Measurements from ENCODE around the gene CSMD2.

DNA sequence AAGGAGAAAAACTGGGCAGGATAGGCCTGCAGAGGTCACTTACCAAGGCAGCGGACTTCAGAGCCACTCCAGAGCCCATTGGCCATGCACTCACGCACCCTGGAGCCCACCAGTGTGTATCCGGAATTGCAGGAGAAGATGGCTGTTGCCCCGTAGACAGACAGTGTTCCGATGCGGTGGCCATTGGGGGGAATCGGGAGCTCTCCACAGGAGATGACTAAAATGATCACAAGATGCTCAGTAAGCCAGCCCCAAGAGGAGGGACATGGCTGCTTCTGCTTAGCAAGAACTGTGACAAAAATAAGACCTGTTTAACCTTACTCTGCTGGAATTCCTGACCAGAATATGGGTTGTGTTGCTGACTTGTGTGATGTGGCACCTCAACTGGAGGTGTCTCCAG is 595.7 kb downstream of the CSMD2 start:
- no peak for TF ChIP-seq POLR2AphosphoS5 (IDR thresholded peaks at IDR 0.05)
- TF ChIP-seq POLR2A (IDR thresholded peaks at IDR 0.05): no peak
- TF ChIP-seq, protein P1, sequence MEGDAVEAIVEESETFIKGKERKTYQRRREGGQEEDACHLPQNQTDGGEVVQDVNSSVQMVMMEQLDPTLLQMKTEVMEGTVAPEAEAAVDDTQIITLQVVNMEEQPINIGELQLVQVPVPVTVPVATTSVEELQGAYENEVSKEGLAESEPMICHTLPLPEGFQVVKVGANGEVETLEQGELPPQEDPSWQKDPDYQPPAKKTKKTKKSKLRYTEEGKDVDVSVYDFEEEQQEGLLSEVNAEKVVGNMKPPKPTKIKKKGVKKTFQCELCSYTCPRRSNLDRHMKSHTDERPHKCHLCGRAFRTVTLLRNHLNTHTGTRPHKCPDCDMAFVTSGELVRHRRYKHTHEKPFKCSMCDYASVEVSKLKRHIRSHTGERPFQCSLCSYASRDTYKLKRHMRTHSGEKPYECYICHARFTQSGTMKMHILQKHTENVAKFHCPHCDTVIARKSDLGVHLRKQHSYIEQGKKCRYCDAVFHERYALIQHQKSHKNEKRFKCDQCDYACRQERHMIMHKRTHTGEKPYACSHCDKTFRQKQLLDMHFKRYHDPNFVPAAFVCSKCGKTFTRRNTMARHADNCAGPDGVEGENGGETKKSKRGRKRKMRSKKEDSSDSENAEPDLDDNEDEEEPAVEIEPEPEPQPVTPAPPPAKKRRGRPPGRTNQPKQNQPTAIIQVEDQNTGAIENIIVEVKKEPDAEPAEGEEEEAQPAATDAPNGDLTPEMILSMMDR (IDR thresholded peaks at IDR 0.05): no peak

Data from transverse colon (tissue), 4 donors.